Esophagus squamous epithelium (tissue), 4 donors: Measurements from ENCODE around the gene GFI1B.
A peak's percentile ranks its signal among the peaks of the same experiment; 100 is the strongest.

Source experiments
- CTCF ChIP-seq, 6 experiments: fragments of 450-650 bp in 4 of 6; fragments of 200-600 bp in 2 of 6; sonication (generic) in 2 of 6; IDR thresholded peaks; one replicate each; pipeline ENCODE4 v1.5.1; 2016 to 2019; ENCODE audit warnings: antibody characterized with exemption in 6 of 6, mild to moderate bottlenecking in 4 of 6, moderate library complexity in 4 of 6
- POLR2A ChIP-seq, 4 donors: fragments of 450-650 bp; IDR thresholded peaks; one replicate each; pipeline ENCODE4 v1.6.1; 2017; ENCODE audit warnings: antibody characterized with exemption in 4 of 4, mild to moderate bottlenecking in 4 of 4, moderate library complexity in 3 of 4

DNA sequence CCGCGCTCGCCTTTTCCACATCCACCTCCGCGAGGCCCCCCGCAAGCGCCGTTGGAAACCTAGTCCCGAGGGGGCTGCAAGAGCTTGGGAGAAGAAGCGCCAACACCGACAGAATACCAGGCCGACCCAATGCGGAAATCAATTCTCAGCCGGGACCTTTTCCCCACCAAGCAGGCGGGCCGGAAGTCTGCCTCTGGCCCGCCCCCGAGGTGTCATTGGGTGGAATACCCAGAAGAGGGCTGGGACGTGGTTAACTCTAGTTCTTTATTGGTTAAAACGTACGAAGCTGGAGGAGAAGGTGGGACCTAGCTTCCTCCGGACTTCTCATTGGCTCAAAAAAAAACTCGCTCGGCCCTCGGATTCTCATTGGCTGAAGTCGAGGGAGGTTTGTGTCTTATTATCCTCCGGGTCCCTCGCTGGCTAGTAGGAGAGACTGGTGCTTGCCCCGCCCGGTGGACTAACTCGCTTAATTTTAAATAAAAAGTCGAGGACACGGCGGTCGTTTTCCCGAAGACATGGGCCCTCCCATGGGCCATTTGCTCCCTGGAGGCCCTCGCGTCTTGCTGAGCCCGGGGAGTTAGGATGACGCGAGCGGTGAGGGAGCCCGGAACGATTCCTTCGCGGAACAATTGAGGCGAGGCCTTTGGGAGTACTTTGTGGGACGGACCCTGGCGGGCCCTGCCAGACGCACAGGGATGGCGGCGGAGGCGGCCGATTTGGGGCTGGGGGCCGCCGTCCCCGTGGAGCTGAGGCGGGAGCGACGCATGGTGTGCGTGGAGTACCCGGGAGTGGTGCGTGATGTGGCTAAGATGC is 52.0 kb downstream of the GFI1B start, which contains the start of gene GTF3C5:
- TF ChIP-seq CTCF (IDR thresholded peaks at IDR 0.05): peak in 4 of 6 experiments; percentile 28 to 36 (median 34)
- TF ChIP-seq POLR2A (IDR thresholded peaks at IDR 0.05): peak in 3 of 4 donors; percentile 43 to 79 (median 69)
